Kidney (tissue), 14 donors: Measurements from ENCODE around the gene CPM. TPM values are rescaled to one million over a fixed set of nuclear protein-coding genes. Genes with fewer than 3 reads are reported as not detected.

ENCODE experiments used
- DNase-seq, 5 donors: peaks; one replicate each; pipeline ENCODE4 v3.0.0-alpha.2; 2013 to 2020
- FAIRE-seq: peaks from 2 replicates; lab custom pipeline; 2012; peaks lifted over from hg19 to GRCh38; lab: Jason Lieb, UNC
- H3K27ac ChIP-seq, 2 donors: one replicate each; pipeline ENCODE4 v1.7.0; 2013; ENCODE audit warnings: low read depth in 2 of 2, low read length in 2 of 2, inconsistent platforms in 1 of 2
- H3K27me3 ChIP-seq: one replicate; pipeline ENCODE4 v1.7.1; 2013; ENCODE audit warnings: low read length, inconsistent platforms; ENCODE audit not compliant: control insufficient read depth, insufficient read depth
- H3K36me3 ChIP-seq, 3 donors: one replicate each; pipeline versions ENCODE4 v1.7.0 to v1.7.1; 2013; ENCODE audit warnings: low read length in 3 of 3, control low read depth in 1 of 3, inconsistent platforms in 1 of 3; ENCODE audit not compliant: insufficient read depth in 3 of 3, control insufficient read depth in 2 of 3
- H3K4me1 ChIP-seq, 3 donors: one replicate each; pipeline versions ENCODE4 v1.7.0 to v1.7.1; 2013; ENCODE audit warnings: low read length in 3 of 3, inconsistent platforms in 1 of 3, low read depth in 1 of 3; ENCODE audit not compliant: control insufficient read depth in 2 of 3, insufficient read depth in 2 of 3
- H3K4me3 ChIP-seq, 3 donors: one replicate each; pipeline versions ENCODE4 v1.7.0 to v1.8.1; 2013; ENCODE audit warnings: low read length in 3 of 3, control low read depth in 1 of 3, inconsistent platforms in 1 of 3
- H3K9ac ChIP-seq, 3 donors: one replicate each; pipeline versions ENCODE4 v1.7.0 to v1.7.1; 2013; ENCODE audit warnings: low read length in 3 of 3, control low read depth in 1 of 3, inconsistent platforms in 1 of 3
- H3K9me3 ChIP-seq, 3 donors: one replicate each; pipeline versions ENCODE4 v1.7.0 to v1.7.1; 2013; ENCODE audit warnings: low read length in 3 of 3, control low read depth in 1 of 3, inconsistent platforms in 1 of 3; ENCODE audit not compliant: control insufficient read depth in 2 of 3, insufficient read depth in 1 of 3
- CTCF ChIP-seq: IDR thresholded peaks from 3 replicates; pipeline ENCODE4 v1.5.1; 2012; ENCODE audit warnings: mild to moderate bottlenecking, moderate library complexity, borderline replicate concordance; ENCODE audit not compliant: insufficient read depth; ENCODE audit errors: extremely low read depth
- intact Hi-C: fragments of 100-400 bp; cut with DNase I; formaldehyde crosslinking; loops from one replicate; pipeline ENCODE4 v1.11.1; 2022
- polyA plus RNA-seq: library from polyadenylated mRNA; stranded (reverse); fragments of 350-450 nt; fragmentation: Illumina TruSeq; extraction: RNeasy Lipid Tissue Mini Kit (QIAGEN cat#74804); gene quantifications from one replicate; pipeline ENCODE4 v1.2.3, GENCODE V29; 2014; ENCODE audit warnings: low read depth, low replicate concordance; ENCODE audit not compliant: insufficient read depth
- total RNA-seq: library from RNA; stranded (reverse); fragmentation: NEBNext Ultra II Directional; extraction: Animal tissue kit (Norgen Biotek cat#: 25700); gene quantifications from one replicate; pipeline ENCODE4 v1.2.1, GENCODE V29; 2021
- donor health status: control.
- donor health status: control.
- donor health status: control.
- donor health status: control.
- donor health status: control.
- donor health status: DM: yes; HTN: yes; CAD: no.
- donor health status: Normal renal cell carcinoma (clear cell type).

Gene CPM
- total and polyA plus RNA-seq, 2 donors from 2014 or later, result 35.7 to 144 TPM

GRCh38 chr12:68838046-68838886, 94.7 kb downstream of the CPM start:
- peaks cover 13 to 31% (median 14%) of the 10 kb centered on the region in 3 donors for H3K36me3 ChIP-seq
- no peaks in the 10 kb centered on the region for H3K9me3 ChIP-seq
- intact Hi-C loops, result no loop called here
- H3K27me3 ChIP-seq, result no peaks in the 10 kb centered on the region
- FAIRE-seq, result no peak
- no peak overlapping the region for H3K27ac ChIP-seq
- no peak for DNase-seq
- H3K4me1 ChIP-seq, result no peaks in the 10 kb centered on the region
- no peak for TF ChIP-seq CTCF
- H3K4me3 ChIP-seq, result no peak overlapping the region
- no peak overlapping the region for H3K9ac ChIP-seq

GRCh38 chr12:68837215-68837614, 95.8 kb downstream of the CPM start:
- DNase-seq (no peak), FAIRE-seq (no peak)
- no peak overlapping the region for H3K4me3 ChIP-seq
- no peak for TF ChIP-seq CTCF
- H3K9me3 ChIP-seq, result no peaks in the 10 kb centered on the region
- intact Hi-C loops, result no loop called here
- H3K27ac ChIP-seq, result no peak overlapping the region
- H3K27me3 ChIP-seq, result no peaks in the 10 kb centered on the region
- no peak overlapping the region for H3K9ac ChIP-seq
- H3K4me1 ChIP-seq, result no peaks in the 10 kb centered on the region
- H3K36me3 ChIP-seq, result peaks cover 13 to 31% (median 14%) of the 10 kb centered on the region in 3 donors

DNA sequence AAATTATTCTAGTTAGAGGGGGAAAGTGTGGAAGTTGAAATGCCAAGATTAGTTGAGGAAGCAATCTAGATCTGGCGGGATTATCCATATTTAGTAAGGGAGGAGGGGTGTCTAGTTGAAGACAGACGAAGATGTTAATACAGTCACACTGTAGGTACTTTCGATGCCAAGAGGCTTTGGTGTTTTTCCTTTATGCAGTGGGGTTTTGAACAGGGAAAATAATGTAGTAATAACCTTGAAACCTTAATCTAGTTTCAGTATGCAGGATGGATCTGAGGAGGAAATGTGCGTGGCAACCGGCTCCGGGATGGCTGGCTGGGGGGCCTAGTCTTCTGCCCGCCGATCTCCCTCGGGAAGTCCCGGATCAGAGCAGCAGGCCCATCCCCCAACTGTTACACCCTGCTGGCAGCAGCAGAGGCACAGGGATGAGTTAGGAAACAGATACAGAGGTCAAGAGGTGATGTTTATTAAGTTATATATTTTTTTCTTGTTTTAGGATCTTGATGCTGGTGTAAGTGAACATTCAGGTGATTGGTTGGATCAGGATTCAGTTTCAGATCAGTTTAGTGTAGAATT, 97.5 kb downstream of the CPM start:
- no peak overlapping the region for H3K27ac ChIP-seq
- intact Hi-C loops, result no loop called here
- H3K4me3 ChIP-seq, result no peak overlapping the region
- no peak for TF ChIP-seq CTCF
- DNase-seq (no peak), FAIRE-seq (no peak)
- H3K4me1 ChIP-seq, result no peaks in the 10 kb centered on the region
- H3K27me3 ChIP-seq, result no peaks in the 10 kb centered on the region
- peaks cover 8 to 34% (median 14%) of the 10 kb centered on the region in 3 donors for H3K36me3 ChIP-seq
- H3K9me3 ChIP-seq, result no peaks in the 10 kb centered on the region
- H3K9ac ChIP-seq, result no peak overlapping the region
